Spleen (tissue), 7 donors: ENCODE data around the gene IFT43.

Experiments used
- CTCF ChIP-seq, 11 experiments: fragments of 200-600 bp in 7 of 11; fragments of 450-650 bp in 4 of 11; sonication (generic) in 4 of 11; IDR thresholded peaks in 8 of 11; conservative IDR thresholded peaks in 3 of 11; 1 replicate in 7 of 11; 2 replicates in 4 of 11; pipeline versions ENCODE4 v1.4.0 to v1.8.0; 2016 to 2021; ENCODE audit warnings: antibody characterized with exemption in 11 of 11, inconsistent platforms in 4 of 11, mild to moderate bottlenecking in 1 of 11
- POLR2A ChIP-seq, 3 donors: fragments of 450-650 bp; IDR thresholded peaks; one replicate each; pipeline ENCODE4 v1.5.1; 2017; ENCODE audit warnings: antibody characterized with exemption in 3 of 3, mild to moderate bottlenecking in 1 of 3
- POLR2AphosphoS5 ChIP-seq, 3 donors: sonication (generic); formaldehyde crosslinking; IDR thresholded peaks; one replicate each; pipeline ENCODE4 v1.5.1; 2017; ENCODE audit warnings: antibody characterized with exemption in 3 of 3
- donor health status: DM: no; HTN: no; CAD: no; lungs with moderate emphysema.
- donor health status: DM: no; HTN: no; CAD: no.
- donor health status: DM: no; HTN: no; CAD: no.

- TF ChIP-seq CTCF (IDR thresholded peaks at IDR 0.05 in 8 of 11, conservative IDR thresholded peaks at IDR 0.05 in 3 of 11): no peak
- no peak for TF ChIP-seq POLR2A (IDR thresholded peaks at IDR 0.05)
- no peak for TF ChIP-seq POLR2AphosphoS5 (IDR thresholded peaks at IDR 0.05)
These were observed 25.3 kb upstream of the IFT43 start for GRCh38 chr14:75960231-75960630.
